ENCODE results near the gene KAT6B. TPM values are rescaled to one million over a fixed set of nuclear protein-coding genes. Genes with fewer than 3 reads are reported as not detected.

The KAT6B gene
- total RNA-seq, 4 donors from 2014 or later: 45.4 to 94.9 (median 62.9) TPM

- Histone ChIP-seq H3K27me3 (no peaks in the 10 kb centered on the region), H3K4me3 (no peak overlapping the region), H3K27ac (no peak overlapping the region), H3K36me3 (no peaks in the 10 kb centered on the region), H3K4me1 (no peaks in the 10 kb centered on the region), H3K9me3 (no peaks in the 10 kb centered on the region)
- no peak for TF ChIP-seq CTCF (IDR thresholded peaks at IDR 0.05)
- no peak for TF ChIP-seq POLR2A (IDR thresholded peaks at IDR 0.05)
- DNase-seq: no peak
Measured at GRCh38 chr10:75067272-75067671, 240.9 kb downstream of the KAT6B start.

GRCh38 chr10:75068523-75068922, 242.1 kb downstream of the KAT6B start:
- Histone ChIP-seq H3K36me3 (no peaks in the 10 kb centered on the region), H3K27me3 (no peaks in the 10 kb centered on the region), H3K4me1 (no peaks in the 10 kb centered on the region), H3K27ac (no peak overlapping the region), H3K9me3 (no peaks in the 10 kb centered on the region), H3K4me3 (no peak overlapping the region)
- no peak for DNase-seq
- TF ChIP-seq POLR2A (IDR thresholded peaks at IDR 0.05) (no peak), CTCF (IDR thresholded peaks at IDR 0.05) (no peak)

- H3K27ac ChIP-seq: no peak overlapping the region
- H3K9me3 ChIP-seq: no peaks in the 10 kb centered on the region
- H3K36me3 ChIP-seq: no peaks in the 10 kb centered on the region
- no peaks in the 10 kb centered on the region for H3K4me1 ChIP-seq
- DNase-seq: no peak
- no peak overlapping the region for H3K4me3 ChIP-seq
- no peaks in the 10 kb centered on the region for H3K27me3 ChIP-seq
- TF ChIP-seq POLR2A (IDR thresholded peaks at IDR 0.05) (no peak), CTCF (IDR thresholded peaks at IDR 0.05) (no peak)
Measured at GRCh38 chr10:75070476-75070875, 244.1 kb downstream of the KAT6B start.

- Histone ChIP-seq H3K27me3 (no peaks in the 10 kb centered on the region), H3K36me3 (no peaks in the 10 kb centered on the region), H3K27ac (no peak overlapping the region), H3K4me3 (no peak overlapping the region), H3K4me1 (no peaks in the 10 kb centered on the region), H3K9me3 (no peaks in the 10 kb centered on the region)
- no peak for TF ChIP-seq CTCF (IDR thresholded peaks at IDR 0.05)
- TF ChIP-seq POLR2A (IDR thresholded peaks at IDR 0.05): no peak
- DNase-seq: no peak
Measured at GRCh38 chr10:75070961-75071428, 244.6 kb downstream of the KAT6B start.

GRCh38 chr10:75071756-75072155, 245.4 kb downstream of the KAT6B start:
- Histone ChIP-seq H3K27ac (no peak overlapping the region), H3K9me3 (no peaks in the 10 kb centered on the region), H3K4me3 (no peak overlapping the region), H3K36me3 (no peaks in the 10 kb centered on the region), H3K27me3 (no peaks in the 10 kb centered on the region), H3K4me1 (no peaks in the 10 kb centered on the region)
- no peak for DNase-seq
- TF ChIP-seq POLR2A (IDR thresholded peaks at IDR 0.05): no peak
- no peak for TF ChIP-seq CTCF (IDR thresholded peaks at IDR 0.05)

- no peak overlapping the region for H3K27ac ChIP-seq
- no peaks in the 10 kb centered on the region for H3K4me1 ChIP-seq
- H3K36me3 ChIP-seq: no peaks in the 10 kb centered on the region
- H3K4me3 ChIP-seq: no peak overlapping the region
- TF ChIP-seq CTCF (IDR thresholded peaks at IDR 0.05): no peak
- TF ChIP-seq POLR2A (IDR thresholded peaks at IDR 0.05): no peak
- no peaks in the 10 kb centered on the region for H3K27me3 ChIP-seq
- DNase-seq: no peak
- H3K9me3 ChIP-seq: no peaks in the 10 kb centered on the region
Measured at GRCh38 chr10:75072727-75073126, 246.3 kb downstream of the KAT6B start.
